ENCODE measurements around the gene CKAP2L.
"Not testable (repeated sequence)": the region's sequence is repeated elsewhere in the genome, so short reads cannot be mapped to it uniquely, and the experiment has no call there.

The CKAP2L gene

DNA sequence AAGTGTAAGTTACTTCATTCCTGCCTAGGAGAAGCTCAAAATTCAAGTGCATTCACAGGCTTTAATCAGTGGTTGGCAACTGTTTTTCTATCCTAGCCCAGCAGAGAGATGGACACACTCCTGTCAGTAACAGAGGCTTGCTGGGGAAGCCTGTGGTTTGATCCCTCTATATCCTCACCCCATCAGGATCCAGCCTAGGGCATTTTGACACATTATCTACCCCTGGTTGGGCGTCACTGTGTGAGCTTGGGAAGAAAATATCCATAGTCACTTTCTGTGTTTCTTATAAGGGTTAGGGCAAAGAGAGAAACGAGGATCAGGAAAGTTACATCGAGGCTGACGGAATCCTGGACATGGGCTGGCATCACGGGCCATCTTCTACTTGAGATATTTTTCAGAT lies 33.6 kb downstream of the CKAP2L start:
- in situ Hi-C loops (cut with MboI; ENCODE audit: low pct_unique_long_range_greater_than_20kb, low sequenced_read_pairs) = no loop called here
- no peak for DNase-seq

DNA sequence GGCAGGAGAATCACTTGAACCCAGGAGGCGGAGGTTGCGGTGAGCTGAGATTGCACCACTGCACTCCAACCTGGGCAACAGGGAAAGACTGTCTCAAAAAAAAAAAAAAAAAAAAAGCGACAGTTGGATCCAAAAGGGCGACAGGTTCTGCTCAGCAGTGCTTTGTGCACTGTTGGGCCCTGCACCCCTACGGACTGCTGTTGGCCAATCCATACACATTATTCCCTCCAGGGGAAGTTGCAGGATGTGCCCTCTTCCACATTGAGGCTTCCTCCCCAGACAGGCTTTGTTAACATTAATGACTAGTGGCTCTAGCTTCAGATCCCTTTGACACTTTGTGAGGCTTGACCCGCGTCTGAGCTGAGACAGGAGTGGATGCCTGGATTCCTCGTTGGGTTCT lies 34.2 kb downstream of the CKAP2L start:
- no peak for DNase-seq
- in situ Hi-C loops (cut with MboI; ENCODE audit: low pct_unique_long_range_greater_than_20kb, low sequenced_read_pairs) = no loop called here

- DNase-seq = peak; percentile 33
- in situ Hi-C loops (cut with MboI; ENCODE audit: low pct_unique_long_range_greater_than_20kb, low sequenced_read_pairs) = no loop called here
These were observed 35.8 kb downstream of the CKAP2L start for GRCh38 chr2:112728378-112729175.

- DNase-seq = peak; percentile 46
- in situ Hi-C loops (cut with MboI; ENCODE audit: low pct_unique_long_range_greater_than_20kb, low sequenced_read_pairs) = no loop called here
These were observed 36.4 kb downstream of the CKAP2L start for GRCh38 chr2:112728029-112728362.

DNA sequence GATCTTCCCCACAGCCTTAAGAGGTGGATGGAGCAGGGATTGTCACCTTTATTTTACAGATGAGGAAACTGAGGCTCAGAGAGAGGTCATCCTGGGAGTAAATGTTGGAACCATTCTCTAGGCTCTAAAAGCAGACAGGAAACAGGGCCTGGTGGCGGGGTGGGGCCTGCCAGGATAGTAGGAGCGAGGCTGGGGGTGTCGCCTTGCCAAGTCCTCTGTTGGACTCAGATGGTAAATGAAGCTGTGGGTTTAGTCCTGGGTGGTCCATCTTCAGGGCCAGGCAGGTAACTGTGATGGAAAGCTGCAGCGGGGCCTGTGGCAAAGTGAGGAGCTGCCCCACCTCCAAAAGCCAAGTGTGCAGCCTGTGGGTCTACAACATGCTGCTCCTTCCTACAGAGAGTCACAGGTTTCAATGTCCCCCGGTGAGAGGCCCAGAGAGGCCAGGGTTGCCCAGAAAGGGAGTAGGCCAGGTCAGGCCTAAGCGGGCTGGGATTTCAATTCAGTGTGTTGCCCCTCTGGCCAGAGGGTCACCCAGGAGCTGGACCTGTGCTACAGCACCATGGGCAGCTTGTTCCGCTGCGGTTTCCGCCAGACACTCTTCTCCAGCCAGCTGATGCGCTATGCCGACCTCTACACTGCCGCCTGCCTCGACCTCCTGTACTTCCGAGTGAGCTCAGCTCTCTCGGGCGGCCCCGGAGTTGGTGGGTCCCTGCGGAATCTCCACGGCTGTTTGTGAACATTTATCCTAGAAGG lies 37.0 kb downstream of the CKAP2L start:
- DNase-seq = no peak
- in situ Hi-C loops (cut with MboI; ENCODE audit: low pct_unique_long_range_greater_than_20kb, low sequenced_read_pairs) = no loop called here

DNA sequence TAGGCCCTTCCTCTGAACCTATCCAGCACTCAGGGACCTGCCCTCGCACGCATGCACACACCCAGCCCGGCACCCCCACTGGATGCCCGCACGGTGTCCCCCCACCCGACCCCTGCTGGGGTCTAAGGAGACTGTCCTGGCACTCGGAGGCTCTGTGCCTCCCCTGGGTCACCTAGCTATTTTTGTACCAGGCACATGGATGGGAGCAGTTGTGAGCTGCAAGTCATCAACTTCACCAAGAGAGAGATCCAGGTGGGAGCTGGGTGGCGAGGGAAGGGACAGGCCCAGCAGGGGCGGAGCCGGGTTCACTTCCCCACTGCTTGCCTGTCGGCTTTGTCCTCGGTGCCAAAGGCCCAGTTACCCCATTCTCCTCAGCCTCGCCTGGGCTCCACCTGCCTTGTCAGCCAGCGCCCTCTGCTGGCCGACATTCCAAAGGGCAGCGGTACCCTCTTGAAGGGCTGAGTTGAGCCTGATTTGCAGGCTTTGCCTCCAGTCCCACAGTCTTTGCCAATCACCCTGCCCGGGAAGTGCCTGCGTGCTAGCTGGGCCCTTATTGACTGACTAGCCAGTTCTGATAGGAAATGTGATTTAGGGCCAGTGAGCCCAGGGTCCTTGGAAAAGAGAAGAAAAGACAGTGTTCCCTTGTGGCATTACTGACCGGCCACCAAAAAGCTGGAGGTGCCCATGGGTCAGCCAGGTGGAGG lies 37.8 kb downstream of the CKAP2L start:
- in situ Hi-C loops (cut with MboI; ENCODE audit: low pct_unique_long_range_greater_than_20kb, low sequenced_read_pairs) = no loop called here
- peak; percentile 96 for DNase-seq

- in situ Hi-C loops (cut with MboI; ENCODE audit: low pct_unique_long_range_greater_than_20kb, low sequenced_read_pairs) = no loop called here
- no peak for DNase-seq
These were observed 38.6 kb downstream of the CKAP2L start for GRCh38 chr2:112725545-112726457.

GRCh38 chr2:112724591-112725525 lies 39.6 kb downstream of the CKAP2L start:
- in situ Hi-C loops (cut with MboI; ENCODE audit: low pct_unique_long_range_greater_than_20kb, low sequenced_read_pairs) = no loop called here
- peak; percentile 83 for DNase-seq

DNA sequence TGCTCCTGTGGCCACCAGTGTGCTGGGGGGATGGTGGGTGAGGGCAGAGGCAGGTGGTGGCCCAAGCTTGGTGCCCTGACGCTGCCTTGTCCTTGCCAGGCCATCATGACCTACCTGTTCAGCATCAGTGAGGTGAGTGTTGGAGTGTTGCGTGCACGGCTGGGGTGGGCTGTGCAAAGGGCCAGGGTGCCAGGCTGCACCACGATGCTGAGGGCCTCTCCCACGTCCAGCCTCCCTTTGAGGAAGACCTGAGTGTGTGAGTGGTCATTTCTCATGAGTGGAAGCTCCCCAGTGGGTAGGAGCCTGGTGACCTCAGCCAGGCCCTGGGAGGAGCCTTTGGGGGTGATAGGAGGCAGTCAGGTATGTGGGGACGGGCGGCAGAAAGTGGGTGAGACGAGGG lies 40.4 kb downstream of the CKAP2L start:
- DNase-seq = no peak
- in situ Hi-C loops (cut with MboI; ENCODE audit: low pct_unique_long_range_greater_than_20kb, low sequenced_read_pairs) = no loop called here

GRCh38 chr2:112723547-112723940 lies 40.9 kb downstream of the CKAP2L start:
- in situ Hi-C loops (cut with MboI; ENCODE audit: low pct_unique_long_range_greater_than_20kb, low sequenced_read_pairs) = no loop called here
- DNase-seq = no peak

DNA sequence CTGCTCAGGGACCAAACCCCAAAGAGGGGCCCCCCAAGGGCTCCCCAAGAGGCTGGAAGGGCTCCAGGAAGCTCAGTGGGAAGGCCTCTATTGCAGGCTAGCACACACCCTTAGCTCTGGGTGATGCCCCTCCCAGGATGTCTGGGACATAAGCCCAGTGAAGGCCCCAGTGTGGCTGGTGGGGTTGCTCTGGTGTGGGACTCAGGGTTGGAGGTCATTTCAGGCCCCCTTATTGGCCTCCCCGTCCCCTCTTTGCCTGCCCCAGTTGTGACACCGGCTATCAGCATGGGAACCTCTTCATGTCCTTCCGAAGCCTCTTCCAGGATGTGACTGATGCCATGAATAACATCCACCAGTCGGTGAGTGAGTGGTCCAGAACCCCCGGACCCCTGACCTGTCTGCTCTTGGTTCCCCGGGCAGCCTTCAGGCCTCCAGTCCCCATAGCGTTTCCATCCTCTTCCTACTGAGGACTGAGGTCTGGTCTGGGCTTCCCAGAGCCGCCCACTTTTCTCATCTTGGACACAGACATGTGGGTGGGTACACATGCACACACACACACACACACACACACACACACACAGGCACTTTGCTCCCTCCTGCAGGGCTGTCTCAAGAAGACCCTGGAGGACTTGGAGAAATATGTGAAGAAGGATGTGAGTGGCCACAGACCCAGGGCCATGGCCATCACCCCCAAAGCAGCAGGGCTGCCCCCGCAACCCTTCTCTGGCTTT lies 41.4 kb downstream of the CKAP2L start:
- in situ Hi-C loops (cut with MboI; ENCODE audit: low pct_unique_long_range_greater_than_20kb, low sequenced_read_pairs) = no loop called here
- DNase-seq = no peak

DNA sequence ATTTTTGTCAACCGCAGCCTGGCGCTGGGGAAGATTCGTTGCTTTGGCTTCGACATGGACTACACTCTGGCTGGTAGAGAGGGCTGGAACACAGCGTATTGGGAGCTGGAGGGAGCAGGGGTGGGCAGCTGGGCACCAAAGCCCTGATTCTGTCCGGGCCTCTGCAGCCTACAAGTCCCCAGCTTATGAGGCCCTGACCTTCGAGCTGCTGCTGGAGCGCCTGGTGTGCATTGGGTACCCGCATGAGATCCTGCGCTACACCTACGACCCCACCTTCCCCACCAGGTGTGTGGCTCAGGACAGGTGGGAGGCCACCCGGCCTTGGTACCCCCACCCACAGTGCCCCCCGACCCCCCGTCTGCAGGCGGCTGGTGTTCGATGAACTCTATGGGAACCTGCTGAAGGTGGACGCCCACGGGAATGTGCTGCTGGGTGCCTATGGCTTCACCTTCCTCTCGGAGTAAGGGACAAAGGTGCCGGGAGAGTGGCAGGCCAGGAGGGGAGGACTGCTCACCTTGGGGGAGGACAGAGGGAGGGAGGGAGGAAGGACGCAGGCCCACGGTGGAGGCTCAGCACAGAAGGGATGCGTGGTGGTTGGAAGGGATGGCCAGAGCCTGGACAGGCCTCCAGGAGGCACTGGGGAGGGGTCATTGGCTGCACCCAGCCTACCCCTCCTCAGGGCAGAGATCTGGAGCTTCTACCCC lies 42.4 kb downstream of the CKAP2L start:
- in situ Hi-C loops (cut with MboI; ENCODE audit: low pct_unique_long_range_greater_than_20kb, low sequenced_read_pairs) = no loop called here
- DNase-seq = no peak

- in situ Hi-C loops (cut with MboI; ENCODE audit: low pct_unique_long_range_greater_than_20kb, low sequenced_read_pairs) = no loop called here
- no peak for DNase-seq
These were observed 43.6 kb downstream of the CKAP2L start, which contains the start of gene NT5DC4 for GRCh38 chr2:112720785-112721184. NT5DC4 (plus strand) TSS chr2:112721020; CDS start chr2:112721080, 60 bp downstream.

- in situ Hi-C loops (cut with MboI; ENCODE audit: low pct_unique_long_range_greater_than_20kb, low sequenced_read_pairs) = no loop called here
These were observed 45.5 kb downstream of the CKAP2L start for GRCh38 chr2:112718863-112719370.

DNA sequence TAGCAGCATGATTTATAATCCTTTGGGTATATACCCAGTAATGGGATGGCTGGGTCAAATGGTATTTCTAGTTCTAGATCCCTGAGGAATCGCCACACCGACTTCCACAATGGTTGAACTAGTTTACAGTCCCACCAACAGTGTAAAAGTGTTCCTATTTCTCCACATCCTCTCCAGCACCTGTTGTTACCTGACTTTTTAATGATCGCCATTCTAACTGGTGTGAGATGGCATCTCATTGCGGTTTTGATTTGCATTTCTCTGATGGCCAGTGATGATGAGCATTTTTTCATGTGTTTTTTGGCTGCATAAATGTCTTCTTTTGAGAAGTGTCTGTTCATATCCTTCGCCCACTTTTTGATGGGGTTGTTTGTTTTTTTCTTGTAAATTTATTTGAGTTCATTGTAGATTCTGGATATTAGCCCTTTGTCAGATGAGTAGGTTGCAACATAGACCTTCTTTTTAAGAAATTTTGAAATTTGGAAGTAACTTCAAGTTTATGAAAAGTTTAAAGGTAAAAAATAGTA lies 47.5 kb downstream of the CKAP2L start:
- DNase-seq; in situ Hi-C loops (cut with MboI; ENCODE audit: low pct_unique_long_range_greater_than_20kb, low sequenced_read_pairs): not testable (repeated sequence)

More at GRCh38 chr2:112718863-112719370, 45.5 kb downstream of the CKAP2L start:
- DNase-seq = no peak

DNA sequence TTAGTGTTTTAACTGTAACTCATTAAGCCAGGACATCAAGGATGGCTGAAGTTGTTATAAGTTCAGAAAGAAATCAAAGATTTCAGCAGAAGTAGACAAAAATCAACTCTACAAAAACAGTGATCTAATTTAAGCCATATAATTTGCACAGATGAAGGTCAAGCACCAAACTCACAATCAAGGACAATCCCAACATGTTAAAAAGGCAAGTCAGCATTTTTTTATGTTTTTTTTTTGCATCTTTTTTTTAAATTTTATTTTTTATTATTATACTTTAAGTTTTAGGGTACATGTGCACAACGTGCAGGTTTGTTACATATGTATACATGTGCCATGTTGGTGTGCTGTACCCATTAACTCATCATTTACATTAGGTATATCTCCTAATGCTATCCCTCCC lies 48.3 kb downstream of the CKAP2L start:
- DNase-seq; in situ Hi-C loops (cut with MboI; ENCODE audit: low pct_unique_long_range_greater_than_20kb, low sequenced_read_pairs): not testable (repeated sequence)
